HepG2 (cell line): Measurements from ENCODE around the gene CEBPG. TPM values are rescaled to one million over a fixed set of nuclear protein-coding genes. Genes with fewer than 3 reads are reported as not detected.

Experiments used
- ARID4A ChIP-seq: sonication (generic); formaldehyde crosslinking; IDR thresholded peaks from 2 replicates; pipeline ENCODE4 v1.5.0; 2020; ENCODE audit warnings: mild to moderate bottlenecking, missing genetic modification reagents, borderline replicate concordance
- HDAC2 ChIP-seq: sonication (generic); formaldehyde crosslinking; IDR thresholded peaks from 2 replicates; pipeline ENCODE4 v1.4.0; 2020; ENCODE audit warnings: missing genetic modification reagents
- IKZF1 ChIP-seq: fragments of 450-650 bp; IDR thresholded peaks from 2 replicates; pipeline ENCODE4 v1.7.1; 2016
- MED13 ChIP-seq: sonication (generic); formaldehyde crosslinking; IDR thresholded peaks from 2 replicates; pipeline ENCODE4 v1.5.0; 2020; ENCODE audit warnings: missing genetic modification reagents
- PHF21A ChIP-seq: sonication (generic); formaldehyde crosslinking; IDR thresholded peaks from 2 replicates; pipeline ENCODE4 v1.5.0; 2020; ENCODE audit warnings: mild to moderate bottlenecking, missing genetic modification reagents
- PREB ChIP-seq: sonication (generic); formaldehyde crosslinking; IDR thresholded peaks from 2 replicates; pipeline ENCODE4 v1.4.0; 2020; ENCODE audit warnings: missing genetic modification reagents
- SKIL ChIP-seq: sonication (generic); formaldehyde crosslinking; IDR thresholded peaks from 2 replicates; pipeline ENCODE4 v1.8.0; 2022; ENCODE audit warnings: missing genetic modification reagents, mild to moderate bottlenecking, moderate library complexity, borderline replicate concordance
- TFDP2 ChIP-seq: sonication (generic); formaldehyde crosslinking; IDR thresholded peaks from 2 replicates; pipeline ENCODE4 v1.4.0; 2020; ENCODE audit warnings: missing genetic modification reagents
- TP53 ChIP-seq: sonication (generic); formaldehyde crosslinking; conservative IDR thresholded peaks from 2 replicates; pipeline ENCODE4 v1.4.0; 2020; ENCODE audit warnings: missing genetic modification reagents
- ZBTB20 ChIP-seq: sonication (generic); formaldehyde crosslinking; IDR thresholded peaks from 2 replicates; pipeline ENCODE4 v1.8.1; 2023; ENCODE audit warnings: missing genetic modification reagents, low read depth, mild to moderate bottlenecking, borderline replicate concordance
- ZEB1 ChIP-seq: IDR thresholded peaks from 2 replicates; pipeline ENCODE4 v1.6.1; 2012; ENCODE audit warnings: mild to moderate bottlenecking, low read depth, inconsistent platforms; ENCODE audit not compliant: insufficient replicate concordance
- ZFX ChIP-seq: sonication (generic); formaldehyde crosslinking; IDR thresholded peaks from 2 replicates; pipeline ENCODE4 v1.4.0; 2020; ENCODE audit warnings: mild to moderate bottlenecking, low read depth, missing genetic modification reagents, moderate library complexity
- ZNF263 ChIP-seq: sonication (generic); formaldehyde crosslinking; IDR thresholded peaks from 2 replicates; pipeline ENCODE4 v1.4.0; 2020; ENCODE audit warnings: missing genetic modification reagents
- ZNF704 ChIP-seq: sonication (generic); formaldehyde crosslinking; IDR thresholded peaks from 2 replicates; pipeline ENCODE4 v1.8.1; 2023; ENCODE audit warnings: mild to moderate bottlenecking, inconsistent platforms, moderate library complexity, missing genetic modification reagents, borderline replicate concordance
- ZSCAN29 ChIP-seq: sonication (generic); formaldehyde crosslinking; conservative IDR thresholded peaks from 2 replicates; pipeline ENCODE4 v1.4.0; 2020; ENCODE audit warnings: mild to moderate bottlenecking, missing genetic modification reagents
- polyA plus RNA-seq, 8 experiments: library from polyadenylated mRNA; depleted of rRNA in 3 of 8; stranded (reverse) in 7 of 8; unstranded in 1 of 8; fragments of >200 nt; fragmentation: Illumina TruSeq in 4 of 8; extraction: Trizol in 4 of 8; gene quantifications; 2 replicates each; pipeline versions ENCODE4 v1.2.1 to v1.2.3, GENCODE V29; 2011 to 2016; ENCODE audit warnings: low read depth in 4 of 8, missing spikeins in 1 of 8, mixed read lengths in 1 of 8; ENCODE audit not compliant: insufficient read depth in 1 of 8
- total RNA-seq, 5 experiments: library from RNA; depleted of rRNA; stranded (reverse); fragments of >200 nt; fragmentation: Illumina TruSeq; extraction: Trizol; gene quantifications; 2 replicates each; pipeline ENCODE4 v1.2.3, GENCODE V29; 2016; ENCODE audit warnings: low read depth in 1 of 5
- TF ChIP-seq, protein P1 (sequence below): sonication (generic); formaldehyde crosslinking; IDR thresholded peaks from 2 replicates; pipeline ENCODE4 v1.5.0; 2020; ENCODE audit warnings: mild to moderate bottlenecking, missing genetic modification reagents

The CEBPG gene
- total and polyA plus RNA-seq, 2 of the 13 experiments (the other 11 are each of a cell fraction or from before 2014, with no cell fraction given): 25.7 to 34.3 TPM

GRCh38 chr19:33403221-33403972 is 29.9 kb downstream of the CEBPG start (continued):
- peak; percentile 84; the same call in 1 of the 2 replicates for TF ChIP-seq ARID4A (CRISPR knock-in tag)
- TF ChIP-seq, protein P1, sequence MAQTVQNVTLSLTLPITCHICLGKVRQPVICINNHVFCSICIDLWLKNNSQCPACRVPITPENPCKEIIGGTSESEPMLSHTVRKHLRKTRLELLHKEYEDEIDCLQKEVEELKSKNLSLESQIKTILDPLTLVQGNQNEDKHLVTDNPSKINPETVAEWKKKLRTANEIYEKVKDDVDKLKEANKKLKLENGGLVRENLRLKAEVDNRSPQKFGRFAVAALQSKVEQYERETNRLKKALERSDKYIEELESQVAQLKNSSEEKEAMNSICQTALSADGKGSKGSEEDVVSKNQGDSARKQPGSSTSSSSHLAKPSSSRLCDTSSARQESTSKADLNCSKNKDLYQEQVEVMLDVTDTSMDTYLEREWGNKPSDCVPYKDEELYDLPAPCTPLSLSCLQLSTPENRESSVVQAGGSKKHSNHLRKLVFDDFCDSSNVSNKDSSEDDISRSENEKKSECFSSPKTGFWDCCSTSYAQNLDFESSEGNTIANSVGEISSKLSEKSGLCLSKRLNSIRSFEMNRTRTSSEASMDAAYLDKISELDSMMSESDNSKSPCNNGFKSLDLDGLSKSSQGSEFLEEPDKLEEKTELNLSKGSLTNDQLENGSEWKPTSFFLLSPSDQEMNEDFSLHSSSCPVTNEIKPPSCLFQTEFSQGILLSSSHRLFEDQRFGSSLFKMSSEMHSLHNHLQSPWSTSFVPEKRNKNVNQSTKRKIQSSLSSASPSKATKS: peak; percentile 97
- peak; percentile 81; the same call in 1 of the 2 replicates for TF ChIP-seq ZBTB20 (CRISPR knock-in tag)
- peak; percentile 86 for TF ChIP-seq ZFX (CRISPR knock-in tag)
- TF ChIP-seq HDAC2 (CRISPR knock-in tag): peak; percentile 90; the same call in 1 of the 2 replicates
- TF ChIP-seq IKZF1: no peak
- peak; percentile 92 for TF ChIP-seq ZNF263 (CRISPR knock-in tag)
- TF ChIP-seq TFDP2: peak; percentile 95
- peak; percentile 96 for TF ChIP-seq ZNF704 (CRISPR knock-in tag)
- TF ChIP-seq TP53: 0 out of 2 replicates have a peak, but pooled peaks have one; percentile 87
- peak; percentile 80 for TF ChIP-seq ZEB1
- peak; percentile 98 for TF ChIP-seq MED13
- 0 out of 2 replicates have a peak, but pooled peaks have one; percentile 80 for TF ChIP-seq PREB (CRISPR knock-in tag)
- peak; percentile 86 for TF ChIP-seq SKIL (CRISPR knock-in tag)
- TF ChIP-seq ZSCAN29 (CRISPR knock-in tag): no peak
- TF ChIP-seq PHF21A (CRISPR knock-in tag): peak; percentile 100
